GM12892 (cell line): ENCODE results near the gene DLG2.

Source experiments
- POLR2A ChIP-seq: IDR thresholded peaks from 2 replicates; pipeline ENCODE4 v1.6.1; 2011; ENCODE audit warnings: low read depth, low read length, control low read depth
- POLR2AphosphoS5 ChIP-seq: IDR thresholded peaks from 2 replicates; pipeline ENCODE4 v1.6.1; 2011; ENCODE audit warnings: low read depth, low read length, control low read depth
- TAF1 ChIP-seq: IDR thresholded peaks from 2 replicates; pipeline ENCODE4 v1.6.1; 2011; ENCODE audit warnings: low read depth, mild to moderate bottlenecking, control low read depth, low read length, borderline replicate concordance

DNA sequence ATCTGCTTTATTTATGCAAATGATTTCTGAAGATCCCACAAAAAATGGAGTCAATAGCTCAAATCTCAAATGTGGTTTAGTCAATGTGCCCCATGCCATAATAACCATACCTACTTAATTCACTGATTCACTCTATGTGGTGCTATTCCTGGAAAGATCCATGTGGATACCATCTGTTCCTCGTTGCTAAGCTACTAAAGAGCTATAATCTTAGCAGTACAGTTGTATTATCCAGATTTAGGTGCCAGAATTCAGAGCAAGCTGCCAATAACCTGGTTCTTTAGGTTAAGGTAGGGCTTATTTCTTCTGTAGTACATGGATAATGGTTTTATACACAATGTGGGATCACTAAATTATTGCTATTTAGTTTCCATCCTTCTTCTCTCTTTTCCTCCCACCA, 1366.3 kb downstream of the DLG2 start:
- TF ChIP-seq POLR2A: no peak
- TF ChIP-seq POLR2AphosphoS5: no peak
- no peak for TF ChIP-seq TAF1
